ENCODE measurements around the gene GATAD1. TPM values are rescaled to one million over a fixed set of nuclear protein-coding genes. Genes with fewer than 3 reads are reported as not detected.

Gene GATAD1
- total RNA-seq, 1 experiment from 2014 or later = 27.0 TPM

DNA sequence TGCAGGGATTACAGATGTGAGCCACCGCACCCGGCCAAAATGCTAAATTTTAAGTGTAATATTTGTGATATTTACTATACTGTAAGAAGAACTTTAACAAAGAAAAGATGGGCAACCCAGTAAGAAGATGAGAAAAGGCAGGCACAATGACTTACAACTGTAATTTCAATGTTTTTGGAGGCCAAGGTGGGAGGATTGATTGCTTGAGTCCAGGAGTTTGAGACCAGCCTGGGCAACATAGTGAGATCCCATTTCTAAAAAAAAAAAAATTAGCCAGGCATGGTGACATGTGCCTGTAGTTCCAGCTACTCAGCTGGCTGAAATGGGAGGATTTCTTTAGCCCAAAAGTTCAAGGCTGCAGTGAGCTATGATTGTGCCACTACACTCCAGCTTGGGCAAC, 11.7 kb upstream of the GATAD1 start:
- ATAC-seq = no peak
- no TSS peak for BruUV-seq (replicated peaks)
- intact Hi-C loops (cut with micrococcal nuclease; ENCODE audit: unreplicated experiment) = no loop called here
- H3K9me3 ChIP-seq (ENCODE audit: control insufficient read depth, insufficient read depth, low read depth, low read length) = no peaks in the 10 kb centered on the region
- no peaks in the 10 kb centered on the region; the same call in 1 of the 2 replicates for H3K27me3 ChIP-seq (ENCODE audit: control insufficient read depth, insufficient read depth, low read length)
- TF ChIP-seq POLR2AphosphoS5 (IDR thresholded peaks at IDR 0.05; ENCODE audit: low read depth, low read length) (no peak), REST (IDR thresholded peaks at IDR 0.05; ENCODE audit: insufficient read depth in 1 of 2, low read depth in 2 of 2, low read length in 1 of 2) (no peak), CTCF (IDR thresholded peaks at IDR 0.05) (no peak), SIN3A (IDR thresholded peaks at IDR 0.05; ENCODE audit: borderline replicate concordance, insufficient read depth, low read depth, low read length) (no peak), TCF7L2 (IDR thresholded peaks at IDR 0.05; ENCODE audit: low read depth, low read length) (no peak)
- no peak overlapping the region for H3K4me3 ChIP-seq (ENCODE audit: low read depth in 2 of 2, low read length in 2 of 2)
- POLR2A ChIA-PET = no interaction called here
- H3K4me1 ChIP-seq (ENCODE audit: control insufficient read depth, insufficient read depth, low read length) = no peaks in the 10 kb centered on the region
- CTCF ChIA-PET = no interaction called here
- H3K36me3 ChIP-seq (ENCODE audit: control insufficient read depth, insufficient read depth, low read length) = no peaks in the 10 kb centered on the region
- no peak for DNase-seq (ENCODE audit: low read depth, low spot score)
- in situ Hi-C loops (cut with HindIII; ENCODE audit: low pct_unique_long_range_greater_than_20kb, low sequenced_read_pairs) = no loop called here
- H3K27ac ChIP-seq (ENCODE audit: low read length) = no peak overlapping the region

DNA sequence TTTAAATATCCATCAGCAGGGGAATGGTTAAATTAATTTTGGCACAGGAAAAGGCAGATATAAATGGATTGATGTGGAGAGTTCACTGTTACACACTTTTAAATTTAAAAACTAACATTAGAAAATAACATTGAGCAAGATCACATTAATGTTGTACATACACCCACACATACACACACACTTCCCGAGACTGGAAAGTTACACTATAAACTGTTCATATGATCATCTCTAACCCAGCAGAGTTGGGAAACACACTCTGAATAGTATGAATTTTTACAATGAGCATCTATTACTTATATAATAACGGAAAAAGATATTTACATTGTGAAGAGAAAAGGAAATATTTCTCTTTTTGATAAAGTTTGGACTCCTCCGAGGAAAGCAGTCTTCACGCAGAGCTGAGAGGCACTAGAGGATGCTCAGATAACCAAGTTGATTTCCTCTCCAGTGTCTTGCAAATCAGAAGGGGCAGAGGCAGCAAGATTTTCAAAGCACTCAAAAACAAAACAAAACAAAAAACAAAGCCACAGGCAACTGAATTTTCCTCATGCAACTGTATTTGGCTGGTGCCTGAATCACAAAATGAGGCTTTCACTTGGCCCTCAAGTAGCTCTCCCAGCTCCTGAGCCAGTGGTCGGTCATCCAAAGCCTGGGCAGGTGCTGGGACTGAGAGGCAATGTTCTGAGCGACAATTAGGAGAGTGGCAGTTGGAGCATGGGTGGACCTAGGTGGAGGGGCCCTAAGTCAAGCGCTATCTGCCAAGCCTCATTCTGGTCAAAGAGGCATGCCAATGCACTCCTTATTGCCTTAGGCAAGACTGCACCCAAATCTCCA, 10.5 kb upstream of the GATAD1 start:
- no peaks in the 10 kb centered on the region for H3K9me3 ChIP-seq (ENCODE audit: control insufficient read depth, insufficient read depth, low read depth, low read length)
- TF ChIP-seq SIN3A (IDR thresholded peaks at IDR 0.05; ENCODE audit: borderline replicate concordance, insufficient read depth, low read depth, low read length) = no peak
- no peak for TF ChIP-seq CTCF (IDR thresholded peaks at IDR 0.05)
- no peak overlapping the region for H3K27ac ChIP-seq (ENCODE audit: low read length)
- ChIA-PET POLR2A (no interaction called here), CTCF (no interaction called here)
- in situ Hi-C loops (cut with HindIII; ENCODE audit: low pct_unique_long_range_greater_than_20kb, low sequenced_read_pairs) = no loop called here
- ATAC-seq (no peak), DNase-seq (ENCODE audit: low read depth, low spot score) (no peak)
- no peaks in the 10 kb centered on the region; the same call in none of the 2 replicates for H3K27me3 ChIP-seq (ENCODE audit: control insufficient read depth, insufficient read depth, low read length)
- no TSS peak for BruUV-seq (replicated peaks)
- H3K4me3 ChIP-seq (ENCODE audit: low read depth in 2 of 2, low read length in 2 of 2) = no peak overlapping the region
- intact Hi-C loops (cut with micrococcal nuclease; ENCODE audit: unreplicated experiment) = no loop called here
- H3K4me1 ChIP-seq (ENCODE audit: control insufficient read depth, insufficient read depth, low read length) = no peaks in the 10 kb centered on the region
- H3K36me3 ChIP-seq (ENCODE audit: control insufficient read depth, insufficient read depth, low read length) = no peaks in the 10 kb centered on the region

Data from Panc1 (cell line).